Endothelial cell of umbilical vein (primary cell): ENCODE measurements around the gene BRD1. TPM values are rescaled to one million over a fixed set of nuclear protein-coding genes. Genes with fewer than 3 reads are reported as not detected.

Experiments used
- BruUV-seq: library from RNA; stranded (reverse); fragments of 400-500 nt; replicated peaks from 2 replicates; lab custom pipeline; 2021; lab: Mats Ljungman, UMichigan
- CTCF ChIA-PET: fragments of 300-600, 350-600 bp; sonication (Branson Sonifier 250); formaldehyde crosslinking; loops from one replicate; lab custom pipeline; 2021; ENCODE audit warnings: antibody characterized with exemption, inconsistent platforms; lab: Charles Lee
- POLR2A ChIA-PET: fragments of 300-600, 350-600 bp; sonication (Branson Sonifier 250); formaldehyde crosslinking; loops from one replicate; lab custom pipeline; 2021; ENCODE audit warnings: antibody characterized with exemption, inconsistent platforms; lab: Charles Lee
- DNase-seq: peaks from one replicate; pipeline ENCODE4 v3.0.0-alpha.2; 2011; ENCODE audit warnings: low read depth, low spot score
- FAIRE-seq: peaks from 2 replicates; lab custom pipeline; 2011; peaks lifted over from hg19 to GRCh38; lab: Jason Lieb, UNC
- H2AFZ ChIP-seq: 2 replicates; pipeline ENCODE4 v1.6.0; 2012; ENCODE audit warnings: low read depth, low read length, control low read depth, inconsistent platforms
- H3K27ac ChIP-seq: 2 replicates; pipeline ENCODE4 v1.5.1; 2011; ENCODE audit warnings: low read depth, mild to moderate bottlenecking, control low read depth, low read length, moderate library complexity; ENCODE audit not compliant: insufficient read depth
- H3K27me3 ChIP-seq, 2 experiments: 2 replicates each; pipeline versions ENCODE4 v1.6.0 to v1.6.1; 2011; ENCODE audit warnings: low read length in 2 of 2, mixed read lengths in 1 of 2; ENCODE audit not compliant: control insufficient read depth in 2 of 2, insufficient read depth in 2 of 2
- H3K36me3 ChIP-seq, 2 experiments: 2 replicates in 1 of 2; 3 replicates in 1 of 2; pipeline ENCODE4 v1.5.1; 2011; ENCODE audit warnings: low read length in 2 of 2, mild to moderate bottlenecking in 1 of 2, moderate library complexity in 1 of 2; ENCODE audit not compliant: control insufficient read depth in 2 of 2, insufficient read depth in 2 of 2; ENCODE audit errors: extremely low read depth in 1 of 2
- H3K4me1 ChIP-seq: 3 replicates; pipeline ENCODE4 v1.5.1; 2011; ENCODE audit warnings: mild to moderate bottlenecking, low read length; ENCODE audit not compliant: control insufficient read depth, insufficient read depth; ENCODE audit errors: extremely low read depth
- H3K4me2 ChIP-seq: 2 replicates; pipeline ENCODE4 v1.6.1; 2011; ENCODE audit warnings: low read length, control low read depth, mixed read lengths; ENCODE audit not compliant: insufficient read depth
- H3K4me3 ChIP-seq, 3 experiments: fragments of 200-600 bp in 1 of 3; sonication (generic), shearing (Covaris generic) in 1 of 3; replicated peaks in 1 of 3; 2 replicates each; pipeline ENCODE4 v1.5.1; 2011 to 2016; ENCODE audit warnings: control low read depth in 3 of 3, low read length in 3 of 3, mild to moderate bottlenecking in 2 of 3, inconsistent platforms in 1 of 3, low read depth in 1 of 3, moderate library complexity in 1 of 3; ENCODE audit not compliant: insufficient read depth in 1 of 3
- H3K79me2 ChIP-seq: 2 replicates; pipeline ENCODE4 v1.6.0; 2012; ENCODE audit warnings: low read length, inconsistent platforms; ENCODE audit not compliant: control insufficient read depth, insufficient read depth
- H3K9ac ChIP-seq: replicated peaks from 2 replicates; pipeline ENCODE3; 2011; ENCODE audit warnings: low read length, control low read depth; ENCODE audit not compliant: insufficient read depth; ENCODE audit errors: extremely low read depth
- H3K9me1 ChIP-seq: replicated peaks from 3 replicates; pipeline ENCODE4 v1.6.0; 2011; ENCODE audit warnings: mild to moderate bottlenecking, low read length; ENCODE audit not compliant: control insufficient read depth, insufficient read depth; ENCODE audit errors: extremely low read depth
- H3K9me3 ChIP-seq: replicated peaks from 2 replicates; pipeline ENCODE4 v1.5.1; 2012; ENCODE audit warnings: low read length, inconsistent platforms; ENCODE audit not compliant: control insufficient read depth, insufficient read depth
- H4K20me1 ChIP-seq: replicated peaks from 2 replicates; pipeline ENCODE3; 2011; ENCODE audit warnings: mild to moderate bottlenecking, low read length; ENCODE audit not compliant: control insufficient read depth, insufficient read depth; ENCODE audit errors: extremely low read depth
- CTCF ChIP-seq, 2 donors: IDR thresholded peaks; 1 replicate in 1 of 2; 2 replicates in 1 of 2; pipeline ENCODE4 v1.5.1; 2011; ENCODE audit warnings: low read length in 2 of 2, mild to moderate bottlenecking in 2 of 2, moderate library complexity in 2 of 2, control low read depth in 1 of 2, inconsistent platforms in 1 of 2, low read depth in 1 of 2; ENCODE audit not compliant: insufficient read depth in 1 of 2; ENCODE audit errors: extremely low read depth in 1 of 2
- FOS ChIP-seq: IDR thresholded peaks from 2 replicates; pipeline ENCODE4 v1.6.1; 2011; ENCODE audit warnings: mild to moderate bottlenecking, low read length, moderate library complexity, borderline replicate concordance; ENCODE audit not compliant: insufficient read depth
- GATA2 ChIP-seq: IDR thresholded peaks from 2 replicates; pipeline ENCODE4 v1.7.0; 2011; ENCODE audit warnings: low read depth, mild to moderate bottlenecking, moderate library complexity, mixed read lengths, low read length; ENCODE audit not compliant: insufficient read length, insufficient read depth
- JUN ChIP-seq: IDR thresholded peaks from 2 replicates; pipeline ENCODE4 v1.6.1; 2011; ENCODE audit warnings: borderline replicate concordance, low read depth; ENCODE audit not compliant: insufficient read length, insufficient read depth
- MYC ChIP-seq: IDR thresholded peaks from one replicate; pipeline ENCODE4 v1.6.1; 2011; ENCODE audit warnings: mild to moderate bottlenecking, low read depth, low read length
- POLR2A ChIP-seq: IDR thresholded peaks from 2 replicates; pipeline ENCODE4 v1.6.1; 2012; ENCODE audit warnings: low read depth, mild to moderate bottlenecking, control low read depth, low read length
- POLR2AphosphoS5 ChIP-seq: IDR thresholded peaks from 2 replicates; pipeline ENCODE4 v1.6.1; 2012; ENCODE audit warnings: low read depth, mild to moderate bottlenecking, control low read depth, low read length, moderate library complexity; ENCODE audit not compliant: insufficient read depth
- dilution Hi-C: fragments of 300-500 bp; cut with MboI; formaldehyde crosslinking; loops from one replicate; pipeline ENCODE4 v1.15.0; 2019; ENCODE audit warnings: low sequenced_read_pairs; ENCODE audit not compliant: extremely low pct_ligation_motif_present
- intact Hi-C: fragments of 100-400 bp; cut with micrococcal nuclease; formaldehyde crosslinking; loops from one replicate; pipeline ENCODE4 v1.10.0; 2022
- polyA plus RNA-seq, 4 experiments: library from polyadenylated mRNA; depleted of rRNA in 3 of 4; stranded (reverse) in 3 of 4; unstranded in 1 of 4; fragments of >200 nt; gene quantifications; 2 replicates each; pipeline versions ENCODE4 v1.2.1 to v1.2.3, GENCODE V29; 2011 to 2012; ENCODE audit warnings: missing spikeins in 1 of 4
- total RNA-seq: library from RNA; stranded (reverse); gene quantifications from 2 replicates; pipeline ENCODE4 v1.2.3, GENCODE V29; 2021
- TF ChIP-seq, protein P1 (sequence below): IDR thresholded peaks from 2 replicates; pipeline ENCODE4 v1.6.1; 2011; ENCODE audit not compliant: insufficient read depth, insufficient read length

The BRD1 gene
- total and polyA plus RNA-seq, 2 donors (not counting 3 experiments of a cell fraction or from before 2014, with no cell fraction given) = 8.1 to 41.1 TPM

- dilution Hi-C loops = no loop called here
- Histone ChIP-seq H3K4me3 (peak overlapping the region; percentile 65 to 99 (median 69)), H2AFZ (no peak overlapping the region), H3K9me1 (no peaks in the 10 kb centered on the region), H3K4me2 (peak overlapping the region; percentile 96), H3K79me2 (peaks cover 61% of the 10 kb centered on the region), H3K36me3 (no peaks in the 10 kb centered on the region), H3K9me3 (no peaks in the 10 kb centered on the region), H3K27ac (peak overlapping the region; percentile 18), H3K4me1 (peaks cover 22% of the 10 kb centered on the region), H3K27me3 (peaks cover 0 to under 1% of the 10 kb centered on the region in 2 experiments), H3K9ac (peak overlapping the region; percentile 94), H4K20me1 (peaks cover 7% of the 10 kb centered on the region)
- intact Hi-C loops = loop anchor here (2.0 kb wide), 1 partner anchor 25 kb away; no protein-coding TSS in a partner anchor
- ChIA-PET CTCF (interaction anchor here (1.1 to 1.2 kb wide), 2 partner anchors 175 kb away, joined by 3 read pairs; no protein-coding TSS in a partner anchor), POLR2A (no interaction called here)
- no TSS peak for BruUV-seq
- TF ChIP-seq JUN = no peak
- TF ChIP-seq FOS = no peak
- TF ChIP-seq POLR2A = no peak
- FAIRE-seq (peak; percentile 33), DNase-seq (peak; percentile 29)
Measured at GRCh38 chr22:49855251-49855911, 27.7 kb upstream of the BRD1 start.

DNA sequence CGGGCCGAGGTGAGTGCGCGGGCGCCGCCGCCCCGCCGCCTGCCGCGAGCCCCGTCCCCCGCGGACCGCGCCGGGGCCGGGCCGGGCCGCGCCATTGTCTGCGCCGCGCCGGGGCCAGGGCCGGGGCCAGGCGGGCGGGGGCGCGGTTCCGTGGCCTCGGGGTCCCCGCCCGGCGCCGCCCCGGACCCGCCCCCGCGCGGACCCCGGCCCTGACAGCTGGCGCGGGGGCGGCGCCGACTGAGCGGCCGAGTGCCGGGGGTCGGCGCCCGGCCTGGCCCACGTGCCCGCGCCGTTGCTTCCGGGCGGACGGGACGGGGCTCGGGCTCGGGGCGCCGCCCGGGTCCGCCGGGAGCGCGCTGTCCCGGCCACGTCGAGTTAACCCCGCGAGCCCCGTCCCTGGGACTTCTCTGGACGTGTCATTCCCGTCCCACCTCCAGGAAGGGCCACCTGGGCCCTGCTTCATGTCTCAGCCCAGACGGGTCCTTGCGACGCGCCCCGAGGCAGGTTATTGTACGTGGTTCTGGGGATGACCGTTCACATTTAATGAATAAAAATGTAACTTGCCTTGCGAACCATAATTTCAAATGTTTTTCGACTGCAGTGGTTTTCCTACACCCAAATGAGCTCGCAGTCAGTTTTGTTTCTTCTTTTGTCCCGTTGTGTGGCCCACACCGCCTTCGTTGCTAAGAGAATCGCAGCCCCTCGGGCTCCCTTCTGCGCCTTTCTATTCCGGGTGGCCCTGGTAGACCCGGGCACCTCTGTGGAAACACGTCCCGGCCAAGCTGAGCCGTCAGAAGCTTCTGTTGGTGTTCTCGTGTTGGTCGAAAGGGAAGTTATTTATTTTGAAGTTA is 26.5 kb upstream of the BRD1 start:
- intact Hi-C loops (loop anchor here (1.0 to 5.0 kb wide), 4 partner anchors 26 to 258 kb away; partner anchors contain the start of genes ALG12 and CRELD2), dilution Hi-C loops (no loop called here)
- Histone ChIP-seq H3K27ac (peak overlapping the region; percentile 71), H3K9me1 (no peaks in the 10 kb centered on the region), H3K4me1 (peaks cover 22% of the 10 kb centered on the region), H3K9ac (peak overlapping the region; percentile 94), H3K9me3 (no peaks in the 10 kb centered on the region), H3K27me3 (peaks cover 7 to 12% of the 10 kb centered on the region in 2 experiments), H3K4me2 (peak overlapping the region; percentile 96), H2AFZ (peak overlapping the region; percentile 49), H3K36me3 (no peaks in the 10 kb centered on the region), H3K4me3 (peak overlapping the region; percentile 65 to 99 (median 69)), H3K79me2 (peaks cover 50% of the 10 kb centered on the region), H4K20me1 (peaks cover 7% of the 10 kb centered on the region)
- FAIRE-seq (peak; percentile 69), DNase-seq (peak; percentile 51)
- POLR2A ChIA-PET = no interaction called here
- TSS peak; percentile 52 for BruUV-seq
- CTCF ChIA-PET = interaction anchor here (1.2 kb wide), 1 partner anchor 176 kb away, joined by 3 read pairs; no protein-coding TSS in a partner anchor
- no peak for TF ChIP-seq MYC
- TF ChIP-seq GATA2 = no peak
- TF ChIP-seq POLR2A = no peak
- TF ChIP-seq CTCF (IDR thresholded peaks at IDR 0.05; ENCODE audit: extremely low read depth in 1 of 2, insufficient read depth in 1 of 2, low read depth in 1 of 2, low read length in 2 of 2) = no peak
- TF ChIP-seq, protein P1, sequence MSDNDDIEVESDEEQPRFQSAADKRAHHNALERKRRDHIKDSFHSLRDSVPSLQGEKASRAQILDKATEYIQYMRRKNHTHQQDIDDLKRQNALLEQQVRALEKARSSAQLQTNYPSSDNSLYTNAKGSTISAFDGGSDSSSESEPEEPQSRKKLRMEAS = no peak
- peak; percentile 40 for TF ChIP-seq POLR2AphosphoS5
